ENCODE data around the gene RETREG3.
"Not testable (repeated sequence)": the region's sequence is repeated elsewhere in the genome, so short reads cannot be mapped to it uniquely, and the experiment has no call there.

The RETREG3 gene

GRCh38 chr17:42547001-42547461, 62.1 kb downstream of the RETREG3 start:
- TF ChIP-seq EZH2phosphoT487 (conservative IDR thresholded peaks at IDR 0.05; ENCODE audit: low read length) (no peak), CTCF (IDR thresholded peaks at IDR 0.05; ENCODE audit: insufficient read depth, low read length, poor library complexity, severe bottlenecking) (no peak)
- no peaks in the 10 kb centered on the region for H3K9me3 ChIP-seq (ENCODE audit: insufficient read depth, low read length)
- H3K9ac ChIP-seq (ENCODE audit: low read length) = no peak overlapping the region
- no peaks in the 10 kb centered on the region for H3F3A ChIP-seq (ENCODE audit: insufficient read depth)
- no peaks in the 10 kb centered on the region for H3K27me3 ChIP-seq (ENCODE audit: low read length)
- H3K9me2 ChIP-seq (replicated peaks; ENCODE audit: insufficient read depth, low read length) = no peaks in the 10 kb centered on the region
- no peak overlapping the region for H2AFZ ChIP-seq (ENCODE audit: low read depth, low read length, severe bottlenecking)
- H3K4me2 ChIP-seq (ENCODE audit: low read depth, low read length, poor library complexity, severe bottlenecking) = no peak overlapping the region
- H4K20me1 ChIP-seq (ENCODE audit: low read depth, low read length) = no peaks in the 10 kb centered on the region
- no peak overlapping the region for H3K27ac ChIP-seq (ENCODE audit: low read depth, low read length)
- H3K4me3 ChIP-seq (ENCODE audit: insufficient read depth, low read length, poor library complexity, severe bottlenecking) = no peak overlapping the region
- no peaks in the 10 kb centered on the region for H3K36me3 ChIP-seq (ENCODE audit: low read length)
- H3K79me2 ChIP-seq (ENCODE audit: insufficient read depth, low read length) = no peaks in the 10 kb centered on the region

- not testable (repeated sequence) for H4K20me1 ChIP-seq (ENCODE audit: low read depth, low read length); H3K36me3 ChIP-seq (ENCODE audit: low read length); H3K9me3 ChIP-seq (ENCODE audit: insufficient read depth, low read length); H3K9me2 ChIP-seq (replicated peaks; ENCODE audit: insufficient read depth, low read length); H3F3A ChIP-seq (ENCODE audit: insufficient read depth); H2AFZ ChIP-seq (ENCODE audit: low read depth, low read length, severe bottlenecking); H3K79me2 ChIP-seq (ENCODE audit: insufficient read depth, low read length); H3K9ac ChIP-seq (ENCODE audit: low read length); H3K4me2 ChIP-seq (ENCODE audit: low read depth, low read length, poor library complexity, severe bottlenecking); H3K4me3 ChIP-seq (ENCODE audit: insufficient read depth, low read length, poor library complexity, severe bottlenecking); H3K27ac ChIP-seq (ENCODE audit: low read depth, low read length); H3K27me3 ChIP-seq (ENCODE audit: low read length)
These were observed 63.2 kb downstream of the RETREG3 start for GRCh38 chr17:42545755-42546505.

GRCh38 chr17:42544874-42545283, 64.3 kb downstream of the RETREG3 start:
- H3K9ac ChIP-seq (ENCODE audit: low read length) = no peak overlapping the region
- no peaks in the 10 kb centered on the region for H3K9me3 ChIP-seq (ENCODE audit: insufficient read depth, low read length)
- TF ChIP-seq EZH2phosphoT487 (conservative IDR thresholded peaks at IDR 0.05; ENCODE audit: low read length) = no peak
- H3K27ac ChIP-seq (ENCODE audit: low read depth, low read length) = no peak overlapping the region
- H3F3A ChIP-seq (ENCODE audit: insufficient read depth) = no peaks in the 10 kb centered on the region
- H2AFZ ChIP-seq (ENCODE audit: low read depth, low read length, severe bottlenecking) = no peak overlapping the region
- H3K27me3 ChIP-seq (ENCODE audit: low read length) = no peaks in the 10 kb centered on the region
- H3K4me3 ChIP-seq (ENCODE audit: insufficient read depth, low read length, poor library complexity, severe bottlenecking) = no peak overlapping the region
- no peaks in the 10 kb centered on the region for H4K20me1 ChIP-seq (ENCODE audit: low read depth, low read length)
- no peak overlapping the region for H3K4me2 ChIP-seq (ENCODE audit: low read depth, low read length, poor library complexity, severe bottlenecking)
- no peaks in the 10 kb centered on the region for H3K9me2 ChIP-seq (replicated peaks; ENCODE audit: insufficient read depth, low read length)
- no peaks in the 10 kb centered on the region for H3K79me2 ChIP-seq (ENCODE audit: insufficient read depth, low read length)
- no peaks in the 10 kb centered on the region for H3K36me3 ChIP-seq (ENCODE audit: low read length)

- Histone ChIP-seq H3K9me3 (ENCODE audit: insufficient read depth, low read length) (no peaks in the 10 kb centered on the region), H3K27ac (ENCODE audit: low read depth, low read length) (no peak overlapping the region), H4K20me1 (ENCODE audit: low read depth, low read length) (no peaks in the 10 kb centered on the region), H3K27me3 (ENCODE audit: low read length) (no peaks in the 10 kb centered on the region), H2AFZ (ENCODE audit: low read depth, low read length, severe bottlenecking) (no peak overlapping the region), H3K9ac (ENCODE audit: low read length) (no peak overlapping the region), H3K9me2 (replicated peaks; ENCODE audit: insufficient read depth, low read length) (no peaks in the 10 kb centered on the region), H3K36me3 (ENCODE audit: low read length) (no peaks in the 10 kb centered on the region), H3K79me2 (ENCODE audit: insufficient read depth, low read length) (no peaks in the 10 kb centered on the region), H3K4me3 (ENCODE audit: insufficient read depth, low read length, poor library complexity, severe bottlenecking) (no peak overlapping the region), H3F3A (ENCODE audit: insufficient read depth) (no peaks in the 10 kb centered on the region), H3K4me2 (ENCODE audit: low read depth, low read length, poor library complexity, severe bottlenecking) (no peak overlapping the region)
- no peak for TF ChIP-seq EZH2phosphoT487 (conservative IDR thresholded peaks at IDR 0.05; ENCODE audit: low read length)
- no peak for TF ChIP-seq CTCF (IDR thresholded peaks at IDR 0.05; ENCODE audit: insufficient read depth, low read length, poor library complexity, severe bottlenecking)
These were observed 65.7 kb downstream of the RETREG3 start for GRCh38 chr17:42543190-42544079.

Measured in SU-DHL-6 (cell line).